Transverse colon (tissue), 4 donors: ENCODE measurements around the gene MAMDC2. TPM values are rescaled to one million over a fixed set of nuclear protein-coding genes. Genes with fewer than 3 reads are reported as not detected.

ENCODE experiments used
- DNase-seq: peaks from one replicate; pipeline ENCODE4 v3.0.0-alpha.2; 2019
- H3K27ac ChIP-seq, 4 donors: fragments of 200-600 bp; sonication (generic); 2 replicates each; pipeline ENCODE4 v1.5.1; 2016 to 2018; ENCODE audit warnings: inconsistent platforms in 4 of 4
- H3K27me3 ChIP-seq: fragments of 200-600 bp; sonication (generic); 2 replicates; pipeline ENCODE4 v1.5.1; 2017; ENCODE audit warnings: inconsistent platforms
- H3K36me3 ChIP-seq, 4 donors: fragments of 200-600 bp; sonication (generic); 2 replicates each; pipeline ENCODE4 v1.5.1; 2017 to 2019; ENCODE audit warnings: inconsistent platforms in 4 of 4
- H3K4me1 ChIP-seq, 4 donors: fragments of 200-600 bp; sonication (generic); 2 replicates each; pipeline ENCODE4 v1.5.1; 2017 to 2020; ENCODE audit warnings: inconsistent platforms in 4 of 4
- H3K4me3 ChIP-seq, 4 donors: fragments of 200-600 bp; sonication (generic); 1 replicate in 1 of 4; 2 replicates in 3 of 4; pipeline versions ENCODE4 v1.5.1 to v1.6.1; 2017 to 2019; ENCODE audit warnings: inconsistent platforms in 4 of 4
- H3K9me3 ChIP-seq, 2 donors: fragments of 200-600 bp; sonication (generic); 2 replicates each; pipeline ENCODE4 v1.5.1; 2017 to 2019; ENCODE audit warnings: inconsistent platforms in 2 of 2
- EP300 ChIP-seq: sonication (generic); formaldehyde crosslinking; IDR thresholded peaks from one replicate; pipeline ENCODE4 v1.6.1; 2017; ENCODE audit warnings: antibody characterized with exemption, low read depth
- POLR2A ChIP-seq: fragments of 450-650 bp; IDR thresholded peaks from one replicate; pipeline ENCODE4 v1.6.1; 2016; ENCODE audit warnings: antibody characterized with exemption, mild to moderate bottlenecking, moderate library complexity
- POLR2AphosphoS5 ChIP-seq, 3 donors: sonication (generic); formaldehyde crosslinking; IDR thresholded peaks; one replicate each; pipeline ENCODE4 v1.6.1; 2016; ENCODE audit warnings: antibody characterized with exemption in 3 of 3
- WGBS, 2 donors: methylation state at CpG; one replicate each; pipeline ENCODE4 v1.1.5; 2018; ENCODE audit warnings: low coverage in 1 of 2; 5-methylcytosine and 5-hydroxymethylcytosine counted together
- in situ Hi-C, 4 donors: fragments of 200-750 bp; cut with MboI; loops; one replicate each; pipeline versions ENCODE4 v1.15.0 to v1.15.1; 2017; ENCODE audit warnings: low sequenced_read_pairs in 3 of 4, low pct_ligation_motif_present in 1 of 4, low pct_unique_long_range_greater_than_20kb in 1 of 4
- intact Hi-C: fragments of 100-400 bp; cut with DNase I; formaldehyde crosslinking; loops from one replicate; pipeline ENCODE4 v1.15.1; 2023; ENCODE audit warnings: low total_unique reads
- total RNA-seq, 4 donors: library from RNA; depleted of rRNA; stranded (reverse); fragments of >200 nt; gene quantifications; one replicate each; pipeline ENCODE4 v1.1.0, GENCODE V29; 2016
- TF ChIP-seq, protein P1 (sequence below), 5 experiments: fragments of 200-600 bp in 3 of 5; fragments of 450-650 bp in 2 of 5; sonication (generic) in 3 of 5; IDR thresholded peaks; 1 replicate in 2 of 5; 2 replicates in 3 of 5; pipeline ENCODE4 v1.5.1; 2016 to 2017; ENCODE audit warnings: antibody characterized with exemption in 5 of 5, inconsistent platforms in 3 of 5, mild to moderate bottlenecking in 2 of 5, moderate library complexity in 1 of 5

Gene MAMDC2
- total RNA-seq, 4 donors from 2014 or later = 7.4 to 40.5 (median 28.9) TPM

DNA sequence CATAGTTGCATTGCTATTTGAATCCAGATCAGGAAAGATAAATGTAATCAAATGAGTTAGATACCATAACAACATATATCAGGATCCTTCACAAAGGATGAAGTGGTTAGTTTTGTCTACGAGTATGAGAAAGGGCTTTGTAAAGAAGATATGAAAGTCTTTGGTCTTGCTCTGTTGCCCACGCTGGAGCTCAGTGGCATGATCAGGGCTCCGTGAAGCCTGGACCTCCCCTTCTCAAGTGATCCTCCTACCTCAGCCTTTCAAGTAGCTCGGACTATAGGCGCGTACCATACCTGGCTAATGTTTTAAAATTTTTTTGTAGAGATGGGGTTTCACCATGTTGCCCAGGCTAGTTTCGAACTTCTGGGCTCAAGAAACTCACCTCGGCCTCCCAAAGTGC, 217.0 kb downstream of the MAMDC2 start:
- 83 to 85% methylated on average over 3 to 8 of the region's 8 CpGs for WGBS, 2 donors
- no peak for DNase-seq
- in situ Hi-C loops = no loop called here
- TF ChIP-seq POLR2AphosphoS5 (IDR thresholded peaks at IDR 0.05) = no peak
- no peak for TF ChIP-seq EP300
- TF ChIP-seq POLR2A = no peak
- TF ChIP-seq, protein P1, sequence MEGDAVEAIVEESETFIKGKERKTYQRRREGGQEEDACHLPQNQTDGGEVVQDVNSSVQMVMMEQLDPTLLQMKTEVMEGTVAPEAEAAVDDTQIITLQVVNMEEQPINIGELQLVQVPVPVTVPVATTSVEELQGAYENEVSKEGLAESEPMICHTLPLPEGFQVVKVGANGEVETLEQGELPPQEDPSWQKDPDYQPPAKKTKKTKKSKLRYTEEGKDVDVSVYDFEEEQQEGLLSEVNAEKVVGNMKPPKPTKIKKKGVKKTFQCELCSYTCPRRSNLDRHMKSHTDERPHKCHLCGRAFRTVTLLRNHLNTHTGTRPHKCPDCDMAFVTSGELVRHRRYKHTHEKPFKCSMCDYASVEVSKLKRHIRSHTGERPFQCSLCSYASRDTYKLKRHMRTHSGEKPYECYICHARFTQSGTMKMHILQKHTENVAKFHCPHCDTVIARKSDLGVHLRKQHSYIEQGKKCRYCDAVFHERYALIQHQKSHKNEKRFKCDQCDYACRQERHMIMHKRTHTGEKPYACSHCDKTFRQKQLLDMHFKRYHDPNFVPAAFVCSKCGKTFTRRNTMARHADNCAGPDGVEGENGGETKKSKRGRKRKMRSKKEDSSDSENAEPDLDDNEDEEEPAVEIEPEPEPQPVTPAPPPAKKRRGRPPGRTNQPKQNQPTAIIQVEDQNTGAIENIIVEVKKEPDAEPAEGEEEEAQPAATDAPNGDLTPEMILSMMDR (IDR thresholded peaks at IDR 0.05) = no peak
- intact Hi-C loops = loop anchor here (5.0 kb wide), 1 partner anchor 1603 kb away; no protein-coding TSS in a partner anchor
- Histone ChIP-seq H3K4me3 (peak overlapping the region in 2 of 4 donors; percentile 72 to 85), H3K4me1 (peaks cover 11 to 59% (median 50%) of the 10 kb centered on the region in 4 donors), H3K36me3 (peaks cover 0 to 16% (median 7%) of the 10 kb centered on the region in 4 donors), H3K9me3 (no peaks in the 10 kb centered on the region), H3K27me3 (no peaks in the 10 kb centered on the region), H3K27ac (no peak overlapping the region)

DNA sequence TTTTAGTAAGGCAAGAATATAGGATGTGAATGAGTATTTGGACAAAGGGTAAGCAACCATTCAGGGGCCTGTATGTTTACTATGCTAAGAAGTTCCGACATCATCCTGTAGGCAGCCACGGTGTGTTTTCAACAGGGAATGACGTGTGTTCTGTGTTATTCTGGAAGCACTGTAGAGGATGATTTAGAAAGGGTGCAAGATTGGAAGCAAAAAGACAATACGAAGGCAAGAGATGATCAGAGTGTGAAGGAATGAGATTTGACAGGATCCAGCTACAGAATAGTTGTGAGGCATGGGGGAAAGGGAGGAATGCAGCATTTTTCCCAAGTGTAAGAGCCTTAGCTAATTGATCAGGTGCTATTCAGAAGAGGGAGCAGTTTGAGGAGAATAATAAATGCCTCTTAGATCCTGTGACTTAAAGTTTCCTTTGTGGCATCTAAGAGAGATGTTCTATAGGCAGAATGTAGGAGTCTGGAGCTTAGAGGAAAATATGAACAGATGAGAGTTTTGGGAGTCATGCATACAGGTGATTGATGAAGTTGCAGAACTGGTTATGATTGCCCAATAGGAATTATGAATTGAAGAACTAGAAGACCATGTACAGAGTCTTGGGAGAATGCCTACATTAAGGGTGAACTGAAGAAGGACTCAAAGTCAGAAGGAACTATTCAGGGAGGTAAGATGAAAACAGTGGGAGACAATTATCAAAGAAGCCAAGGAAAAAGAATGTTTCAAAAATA, 217.7 kb downstream of the MAMDC2 start:
- intact Hi-C loops (loop anchor here (5.0 kb wide), 1 partner anchor 1604 kb away; no protein-coding TSS in a partner anchor), in situ Hi-C loops (no loop called here)
- H3K36me3 ChIP-seq = peaks cover 0 to 21% (median 10%) of the 10 kb centered on the region in 4 donors
- no peak overlapping the region for H3K27ac ChIP-seq
- no peak for DNase-seq
- no peak overlapping the region for H3K4me3 ChIP-seq
- TF ChIP-seq POLR2A (no peak), POLR2AphosphoS5 (IDR thresholded peaks at IDR 0.05) (no peak), EP300 (no peak)
- TF ChIP-seq, protein P1 (IDR thresholded peaks at IDR 0.05) = no peak
- 71 to 77% methylated on average over 4 of the region's 4 CpGs for WGBS, 2 donors
- H3K9me3 ChIP-seq = no peaks in the 10 kb centered on the region
- no peaks in the 10 kb centered on the region for H3K27me3 ChIP-seq
- peaks cover 11 to 52% (median 47%) of the 10 kb centered on the region in 4 donors for H3K4me1 ChIP-seq

DNA sequence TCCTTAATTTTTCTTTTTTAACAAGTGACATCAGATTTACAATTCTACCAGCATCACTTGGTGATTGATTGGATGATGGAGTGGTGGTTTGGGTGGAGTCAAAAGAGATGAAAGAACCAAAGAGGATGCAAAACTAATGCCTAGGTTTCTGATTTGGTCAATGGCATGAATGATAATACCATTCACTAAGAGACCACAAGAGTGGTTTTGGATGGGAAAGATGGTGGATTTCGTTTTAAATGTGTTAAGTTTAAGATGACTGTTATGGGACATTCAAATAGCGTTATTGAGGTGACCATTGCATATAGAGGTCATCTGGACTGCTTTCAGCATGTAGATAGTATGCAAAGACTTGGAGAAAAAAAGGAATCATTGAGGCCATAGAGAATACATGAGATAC, 218.7 kb downstream of the MAMDC2 start:
- H3K9me3 ChIP-seq = no peaks in the 10 kb centered on the region
- peaks cover 11 to 41% (median 39%) of the 10 kb centered on the region in 4 donors for H3K4me1 ChIP-seq
- intact Hi-C loops = loop anchor here (5.0 kb wide), 1 partner anchor 1605 kb away; no protein-coding TSS in a partner anchor
- no peak overlapping the region for H3K4me3 ChIP-seq
- WGBS, 2 donors = 71 to 95% methylated on average over 2 of the region's 2 CpGs
- in situ Hi-C loops = no loop called here
- no peaks in the 10 kb centered on the region for H3K27me3 ChIP-seq
- TF ChIP-seq EP300 = no peak
- no peak for TF ChIP-seq POLR2A
- TF ChIP-seq, protein P1 (IDR thresholded peaks at IDR 0.05) = no peak
- TF ChIP-seq POLR2AphosphoS5 (IDR thresholded peaks at IDR 0.05) = no peak
- DNase-seq = no peak
- H3K36me3 ChIP-seq = peaks cover 0 to 21% (median 10%) of the 10 kb centered on the region in 4 donors
- peak overlapping the region in 1 of 4 donors; percentile 5 for H3K27ac ChIP-seq

DNA sequence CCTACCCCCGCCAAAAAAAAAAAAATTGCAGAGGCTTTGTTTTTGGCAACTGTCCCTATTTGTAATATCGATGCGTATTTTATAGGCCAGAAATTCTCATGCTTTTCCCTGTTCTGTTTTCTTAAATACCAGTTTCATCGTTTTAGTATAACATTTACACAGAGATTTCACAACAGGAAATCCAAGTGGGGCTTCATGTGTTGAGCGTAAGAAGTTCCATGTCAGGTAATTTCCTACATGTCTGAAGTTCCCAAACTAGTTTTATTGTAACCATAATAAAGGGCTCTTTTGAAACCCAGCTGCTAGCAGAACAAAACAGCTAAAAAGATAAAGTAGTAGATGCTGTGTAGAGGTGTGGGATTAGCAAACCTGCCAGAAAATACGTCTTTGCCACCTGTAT, 219.3 kb downstream of the MAMDC2 start:
- Histone ChIP-seq H3K27me3 (no peaks in the 10 kb centered on the region), H3K4me1 (peaks cover 11 to 36% (median 33%) of the 10 kb centered on the region in 4 donors), H3K4me3 (no peak overlapping the region), H3K9me3 (no peaks in the 10 kb centered on the region), H3K36me3 (peaks cover 0 to 22% (median 11%) of the 10 kb centered on the region in 4 donors), H3K27ac (peak overlapping the region in 1 of 4 donors; percentile 5)
- WGBS, 2 donors = 36 to 47% methylated on average over 6 of the region's 6 CpGs
- no peak for DNase-seq
- intact Hi-C loops (loop anchor here (5.0 kb wide), 1 partner anchor 1606 kb away; no protein-coding TSS in a partner anchor), in situ Hi-C loops (no loop called here)
- TF ChIP-seq POLR2AphosphoS5 (IDR thresholded peaks at IDR 0.05) = no peak
- TF ChIP-seq, protein P1 (IDR thresholded peaks at IDR 0.05) = no peak
